Measurements from ENCODE around the gene POLR2M. TPM values are rescaled to one million over a fixed set of nuclear protein-coding genes. Genes with fewer than 3 reads are reported as not detected.

POLR2M gene
- 55.8 and 151 TPM in 2 replicates for total RNA-seq

DNA sequence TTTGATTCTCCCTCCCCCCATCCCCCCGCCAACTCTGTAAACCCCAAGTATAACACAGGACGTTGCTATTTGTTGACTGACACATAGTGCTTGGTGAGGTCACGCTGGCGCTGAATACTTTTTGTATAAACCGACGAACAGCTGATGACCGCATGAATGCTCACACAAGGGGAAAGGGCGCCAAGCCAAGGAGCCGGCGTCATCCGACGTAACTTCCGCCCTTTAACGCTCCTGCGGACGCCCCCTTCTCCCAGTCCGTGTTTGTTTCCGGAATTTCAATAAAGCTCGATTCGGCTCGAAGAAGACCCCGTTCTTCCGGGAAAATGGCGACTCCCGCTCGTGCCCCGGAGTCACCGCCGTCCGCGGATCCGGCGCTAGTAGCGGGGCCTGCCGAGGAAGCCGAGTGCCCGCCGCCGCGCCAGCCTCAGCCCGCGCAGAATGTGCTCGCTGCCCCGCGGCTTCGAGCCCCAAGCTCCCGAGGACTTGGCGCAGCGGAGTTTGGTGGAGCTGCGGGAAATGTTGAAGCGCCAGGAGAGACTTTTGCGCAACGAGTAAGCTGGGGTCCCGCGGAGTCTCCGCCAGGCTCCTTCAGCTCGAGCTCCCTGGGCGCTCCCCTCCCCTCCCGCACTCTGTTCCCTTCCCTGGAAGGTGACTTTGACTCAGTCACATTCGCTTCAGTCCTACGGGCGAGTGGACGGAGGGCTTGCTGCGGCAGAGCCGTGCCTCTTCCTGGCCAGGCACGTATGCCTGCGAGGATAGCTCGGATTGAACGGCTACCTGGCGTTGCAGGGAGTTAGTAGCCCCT lies at the start of gene POLR2M:
TSS of gene POLR2M (plus strand) at position 310 of the 805 bp plus-strand sequence. CDS start at position 439, 129 bp downstream.

Other genes starting within 250 kb of the POLR2M start
- 1.1 and 1.3 TPM in 2 replicates for gene MYZAP, start 114.8 kb upstream of the POLR2M start, total RNA-seq